ENCODE results near the gene SLF2.

Gene SLF2

GRCh38 chr10:101000915-101001658 is 88.3 kb downstream of the SLF2 start:
- no peak for DNase-seq

- no peak for DNase-seq
Measured at GRCh38 chr10:101001659-101002035, 88.9 kb downstream of the SLF2 start.

- no peak for DNase-seq
Measured at GRCh38 chr10:101002456-101002855, 89.7 kb downstream of the SLF2 start.

- no peak for DNase-seq
Measured at GRCh38 chr10:101003639-101004206, 91.0 kb downstream of the SLF2 start.

GRCh38 chr10:101005361-101005760 is 92.6 kb downstream of the SLF2 start:
- no peak for DNase-seq

- no peak for DNase-seq
Measured at GRCh38 chr10:101005869-101006567, 93.3 kb downstream of the SLF2 start.

- DNase-seq: no peak
Measured at GRCh38 chr10:101006593-101007098, 93.9 kb downstream of the SLF2 start.

GRCh38 chr10:101007099-101007711 is 94.4 kb downstream of the SLF2 start:
- DNase-seq: no peak

GRCh38 chr10:101007915-101008822 is 95.4 kb downstream of the SLF2 start:
- no peak for DNase-seq

GRCh38 chr10:101008823-101009423 is 96.2 kb downstream of the SLF2 start:
- no peak for DNase-seq

- no peak for DNase-seq
Measured at GRCh38 chr10:101010329-101010728, 97.6 kb downstream of the SLF2 start.

- DNase-seq: no peak
Measured at GRCh38 chr10:101011517-101012423, 99.0 kb downstream of the SLF2 start.

GRCh38 chr10:101012525-101013364 is 100.0 kb downstream of the SLF2 start:
- peak; percentile 76 for DNase-seq

GRCh38 chr10:101013365-101013825 is 100.6 kb downstream of the SLF2 start:
- DNase-seq: no peak

GRCh38 chr10:101014230-101014884 is 101.6 kb downstream of the SLF2 start:
- DNase-seq: peak; percentile 66

Measured in CD4-positive, alpha-beta T cell treated with Interferon gamma for 1 hour (primary cell).